Left ventricle myocardium inferior (tissue), 1 donor: ENCODE measurements around the gene MAP3K21. TPM values are rescaled to one million over a fixed set of nuclear protein-coding genes. Genes with fewer than 3 reads are reported as not detected.

ENCODE experiments used
- DNase-seq: peaks from one replicate; pipeline ENCODE4 v3.0.0-alpha.2; 2020
- H3K27ac ChIP-seq: fragments of 200-600 bp; replicated peaks from 2 replicates; pipeline ENCODE4 v1.8.0; 2021
- H3K27me3 ChIP-seq: fragments of 200-600 bp; 2 replicates; pipeline ENCODE4 v1.8.0; 2021; ENCODE audit warnings: low read depth
- H3K36me3 ChIP-seq: fragments of 200-600 bp; 2 replicates; pipeline ENCODE4 v1.8.0; 2021
- H3K4me1 ChIP-seq: fragments of 200-600 bp; 2 replicates; pipeline ENCODE4 v1.8.0; 2021
- H3K4me3 ChIP-seq: fragments of 200-600 bp; 2 replicates; pipeline ENCODE4 v1.8.0; 2021; ENCODE audit warnings: mild to moderate bottlenecking, moderate library complexity
- H3K9me3 ChIP-seq: fragments of 200-600 bp; replicated peaks from 2 replicates; pipeline ENCODE4 v1.8.0; 2021
- CTCF ChIP-seq: fragments of 200-600 bp; IDR thresholded peaks from 2 replicates; pipeline ENCODE4 v1.8.0; 2021; ENCODE audit warnings: antibody characterized with exemption, mild to moderate bottlenecking, borderline replicate concordance
- intact Hi-C: fragments of 100-400 bp; cut with micrococcal nuclease; formaldehyde crosslinking; loops from one replicate; pipeline ENCODE4 v1.11.0; 2022
- total RNA-seq: library from RNA; stranded (reverse); fragmentation: NEBNext Ultra II Directional; extraction: Animal tissue kit (Norgen Biotek cat#: 25700); gene quantifications from one replicate; pipeline ENCODE4 v1.2.1, GENCODE V29; 2021
- donor health status: DM: no; HTN: yes; CAD: no; lungs with severe emphysema.

MAP3K21 gene
- total RNA-seq, 1 donor from 2014 or later = 0.41 TPM

GRCh38 chr1:233433436-233434210 is 106.1 kb downstream of the MAP3K21 start:
- Histone ChIP-seq H3K4me1 (no peaks in the 10 kb centered on the region), H3K9me3 (no peaks in the 10 kb centered on the region), H3K27ac (no peak overlapping the region), H3K36me3 (no peaks in the 10 kb centered on the region), H3K27me3 (peaks cover 21% of the 10 kb centered on the region), H3K4me3 (no peak overlapping the region)
- no peak for TF ChIP-seq CTCF
- intact Hi-C loops = no loop called here
- DNase-seq = no peak

Other genes with a start within 250 kb of the MAP3K21 start
- gene PCNX2, start 32.0 kb upstream of the MAP3K21 start, total RNA-seq = 0.82 TPM